Measurements from ENCODE around the gene NME9.

- no peak for TF ChIP-seq TAF1 (IDR thresholded peaks at IDR 0.05; ENCODE audit: low read depth)
- TF ChIP-seq USF1 (IDR thresholded peaks at IDR 0.05), result no peak
- no peak for TF ChIP-seq MAX (IDR thresholded peaks at IDR 0.05)
- TF ChIP-seq RAD21 (IDR thresholded peaks at IDR 0.05; ENCODE audit: low read depth), result no peak
- TF ChIP-seq EP300 (IDR thresholded peaks at IDR 0.05; ENCODE audit: borderline replicate concordance), result no peak
- TF ChIP-seq CEBPB (IDR thresholded peaks at IDR 0.05), result no peak
- no peak for TF ChIP-seq FOXM1 (IDR thresholded peaks at IDR 0.05; ENCODE audit: borderline replicate concordance, low read depth)
- no peak for TF ChIP-seq EGR1 (IDR thresholded peaks at IDR 0.05)
- TF ChIP-seq NFIC (IDR thresholded peaks at IDR 0.05), result no peak
- TF ChIP-seq REST (IDR thresholded peaks at IDR 0.05; ENCODE audit: low read depth), result no peak
- TF ChIP-seq TCF12 (IDR thresholded peaks at IDR 0.05; ENCODE audit: low read depth), result no peak
These were observed 2.6 kb downstream of the NME9 start for GRCh38 chr3:138326866-138327595.
